Panc1 (cell line): Measurements from ENCODE around the gene ARHGEF3.

Experiments used
- POLR2AphosphoS5 ChIP-seq: IDR thresholded peaks from 2 replicates; pipeline ENCODE4 v1.6.1; 2012; ENCODE audit warnings: mild to moderate bottlenecking, low read depth, low read length, moderate library complexity
- TF ChIP-seq, protein P1 (sequence below): fragments of 450-650 bp; IDR thresholded peaks from 2 replicates; pipeline ENCODE4 v1.5.1; 2017; ENCODE audit warnings: mild to moderate bottlenecking
- TF ChIP-seq, protein P2 (sequence below), 2 experiments: IDR thresholded peaks; 2 replicates each; pipeline ENCODE4 v1.6.1; 2011 to 2012; ENCODE audit warnings: low read depth in 2 of 2, control low read depth in 1 of 2, low read length in 1 of 2, mild to moderate bottlenecking in 1 of 2, moderate library complexity in 1 of 2; ENCODE audit not compliant: insufficient read depth in 1 of 2

DNA sequence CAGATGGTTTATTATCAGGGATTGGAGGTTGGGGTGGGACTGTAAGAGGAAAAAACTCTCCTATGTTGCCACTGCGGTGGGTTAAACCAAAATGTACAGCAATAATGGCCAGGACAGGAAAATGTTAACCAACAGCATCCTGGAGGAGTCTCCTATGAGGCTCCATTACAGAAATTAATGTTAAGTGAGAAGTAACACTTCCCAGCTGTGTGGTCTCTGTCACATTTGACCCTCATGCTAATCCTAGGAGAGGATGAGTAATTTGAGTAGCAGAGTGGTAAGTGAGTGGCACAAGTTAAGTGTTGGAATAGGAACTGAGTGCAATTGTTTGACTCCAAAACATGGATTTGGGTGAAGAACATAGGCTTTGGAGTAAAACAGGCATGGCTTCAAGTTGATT is 39.0 kb downstream of the ARHGEF3 start:
- no peak for TF ChIP-seq POLR2AphosphoS5
- TF ChIP-seq, protein P1, sequence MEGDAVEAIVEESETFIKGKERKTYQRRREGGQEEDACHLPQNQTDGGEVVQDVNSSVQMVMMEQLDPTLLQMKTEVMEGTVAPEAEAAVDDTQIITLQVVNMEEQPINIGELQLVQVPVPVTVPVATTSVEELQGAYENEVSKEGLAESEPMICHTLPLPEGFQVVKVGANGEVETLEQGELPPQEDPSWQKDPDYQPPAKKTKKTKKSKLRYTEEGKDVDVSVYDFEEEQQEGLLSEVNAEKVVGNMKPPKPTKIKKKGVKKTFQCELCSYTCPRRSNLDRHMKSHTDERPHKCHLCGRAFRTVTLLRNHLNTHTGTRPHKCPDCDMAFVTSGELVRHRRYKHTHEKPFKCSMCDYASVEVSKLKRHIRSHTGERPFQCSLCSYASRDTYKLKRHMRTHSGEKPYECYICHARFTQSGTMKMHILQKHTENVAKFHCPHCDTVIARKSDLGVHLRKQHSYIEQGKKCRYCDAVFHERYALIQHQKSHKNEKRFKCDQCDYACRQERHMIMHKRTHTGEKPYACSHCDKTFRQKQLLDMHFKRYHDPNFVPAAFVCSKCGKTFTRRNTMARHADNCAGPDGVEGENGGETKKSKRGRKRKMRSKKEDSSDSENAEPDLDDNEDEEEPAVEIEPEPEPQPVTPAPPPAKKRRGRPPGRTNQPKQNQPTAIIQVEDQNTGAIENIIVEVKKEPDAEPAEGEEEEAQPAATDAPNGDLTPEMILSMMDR, result no peak
- TF ChIP-seq, protein P2, sequence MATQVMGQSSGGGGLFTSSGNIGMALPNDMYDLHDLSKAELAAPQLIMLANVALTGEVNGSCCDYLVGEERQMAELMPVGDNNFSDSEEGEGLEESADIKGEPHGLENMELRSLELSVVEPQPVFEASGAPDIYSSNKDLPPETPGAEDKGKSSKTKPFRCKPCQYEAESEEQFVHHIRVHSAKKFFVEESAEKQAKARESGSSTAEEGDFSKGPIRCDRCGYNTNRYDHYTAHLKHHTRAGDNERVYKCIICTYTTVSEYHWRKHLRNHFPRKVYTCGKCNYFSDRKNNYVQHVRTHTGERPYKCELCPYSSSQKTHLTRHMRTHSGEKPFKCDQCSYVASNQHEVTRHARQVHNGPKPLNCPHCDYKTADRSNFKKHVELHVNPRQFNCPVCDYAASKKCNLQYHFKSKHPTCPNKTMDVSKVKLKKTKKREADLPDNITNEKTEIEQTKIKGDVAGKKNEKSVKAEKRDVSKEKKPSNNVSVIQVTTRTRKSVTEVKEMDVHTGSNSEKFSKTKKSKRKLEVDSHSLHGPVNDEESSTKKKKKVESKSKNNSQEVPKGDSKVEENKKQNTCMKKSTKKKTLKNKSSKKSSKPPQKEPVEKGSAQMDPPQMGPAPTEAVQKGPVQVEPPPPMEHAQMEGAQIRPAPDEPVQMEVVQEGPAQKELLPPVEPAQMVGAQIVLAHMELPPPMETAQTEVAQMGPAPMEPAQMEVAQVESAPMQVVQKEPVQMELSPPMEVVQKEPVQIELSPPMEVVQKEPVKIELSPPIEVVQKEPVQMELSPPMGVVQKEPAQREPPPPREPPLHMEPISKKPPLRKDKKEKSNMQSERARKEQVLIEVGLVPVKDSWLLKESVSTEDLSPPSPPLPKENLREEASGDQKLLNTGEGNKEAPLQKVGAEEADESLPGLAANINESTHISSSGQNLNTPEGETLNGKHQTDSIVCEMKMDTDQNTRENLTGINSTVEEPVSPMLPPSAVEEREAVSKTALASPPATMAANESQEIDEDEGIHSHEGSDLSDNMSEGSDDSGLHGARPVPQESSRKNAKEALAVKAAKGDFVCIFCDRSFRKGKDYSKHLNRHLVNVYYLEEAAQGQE (IDR thresholded peaks at IDR 0.05; ENCODE audit: insufficient read depth in 1 of 2, low read depth in 2 of 2, low read length in 1 of 2), result no peak
